OCI-LY7 (cell line): Measurements from ENCODE around the gene MESP1.

ENCODE experiments used
- EZH2phosphoT487 ChIP-seq: fragments of 200-600 bp; sonication (generic); IDR thresholded peaks from 2 replicates; pipeline ENCODE4 v1.6.1; 2018; ENCODE audit warnings: low read depth, borderline replicate concordance, mild to moderate bottlenecking, mixed run types, antibody characterized with exemption, low read length, moderate library complexity, mixed read lengths
- TF ChIP-seq, protein P1 (sequence below): fragments of 200-600 bp; sonication (generic); conservative IDR thresholded peaks from 2 replicates; pipeline ENCODE4 v1.5.1; 2014; ENCODE audit warnings: mild to moderate bottlenecking, antibody characterized with exemption, low read length, moderate library complexity, mixed read lengths

DNA sequence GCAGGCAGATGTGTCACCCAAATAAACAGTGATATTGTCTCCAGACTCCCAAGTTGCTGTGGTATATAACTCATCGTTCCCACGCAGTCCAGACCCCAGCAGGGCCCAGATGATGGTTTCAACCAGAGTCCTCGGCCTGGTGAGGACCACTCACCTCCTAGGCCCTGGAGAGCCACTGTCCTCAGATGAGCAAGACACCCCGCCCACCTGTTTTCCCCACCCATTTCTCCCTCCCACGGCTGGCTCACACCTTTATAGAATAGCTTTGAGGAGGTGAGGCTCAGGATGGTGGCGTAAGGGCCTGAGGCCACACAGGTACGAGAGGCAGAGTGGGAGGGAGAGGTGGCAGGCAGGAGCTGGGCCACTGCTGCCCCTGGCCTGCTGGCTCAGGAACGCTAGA is 7.5 kb downstream of the MESP1 start:
- TF ChIP-seq, protein P1, sequence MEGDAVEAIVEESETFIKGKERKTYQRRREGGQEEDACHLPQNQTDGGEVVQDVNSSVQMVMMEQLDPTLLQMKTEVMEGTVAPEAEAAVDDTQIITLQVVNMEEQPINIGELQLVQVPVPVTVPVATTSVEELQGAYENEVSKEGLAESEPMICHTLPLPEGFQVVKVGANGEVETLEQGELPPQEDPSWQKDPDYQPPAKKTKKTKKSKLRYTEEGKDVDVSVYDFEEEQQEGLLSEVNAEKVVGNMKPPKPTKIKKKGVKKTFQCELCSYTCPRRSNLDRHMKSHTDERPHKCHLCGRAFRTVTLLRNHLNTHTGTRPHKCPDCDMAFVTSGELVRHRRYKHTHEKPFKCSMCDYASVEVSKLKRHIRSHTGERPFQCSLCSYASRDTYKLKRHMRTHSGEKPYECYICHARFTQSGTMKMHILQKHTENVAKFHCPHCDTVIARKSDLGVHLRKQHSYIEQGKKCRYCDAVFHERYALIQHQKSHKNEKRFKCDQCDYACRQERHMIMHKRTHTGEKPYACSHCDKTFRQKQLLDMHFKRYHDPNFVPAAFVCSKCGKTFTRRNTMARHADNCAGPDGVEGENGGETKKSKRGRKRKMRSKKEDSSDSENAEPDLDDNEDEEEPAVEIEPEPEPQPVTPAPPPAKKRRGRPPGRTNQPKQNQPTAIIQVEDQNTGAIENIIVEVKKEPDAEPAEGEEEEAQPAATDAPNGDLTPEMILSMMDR, result no peak
- TF ChIP-seq EZH2phosphoT487, result no peak
